Osteocyte (in vitro differentiated cells): Measurements from ENCODE around the gene MDN1. TPM values are rescaled to one million over a fixed set of nuclear protein-coding genes. Genes with fewer than 3 reads are reported as not detected.
"Not testable (repeated sequence)": the region's sequence is repeated elsewhere in the genome, so short reads cannot be mapped to it uniquely, and the experiment has no call there.

Source experiments
- DNase-seq: peaks from one replicate; pipeline ENCODE4 v3.0.0; 2021; ENCODE audit warnings: mixed read lengths; ENCODE audit not compliant: unreplicated experiment; ENCODE audit errors: extremely low spot score
- H3K27ac Mint-ChIP-seq: one replicate; pipeline ENCODE4 v1.8.0; 2021; ENCODE audit warnings: mild to moderate bottlenecking, mixed read lengths; ENCODE audit not compliant: unreplicated experiment
- H3K27me3 Mint-ChIP-seq: one replicate; pipeline ENCODE4 v1.8.0; 2021; ENCODE audit warnings: mixed read lengths; ENCODE audit not compliant: unreplicated experiment
- H3K36me3 Mint-ChIP-seq: one replicate; pipeline ENCODE4 v1.8.0; 2021; ENCODE audit warnings: mixed read lengths; ENCODE audit not compliant: unreplicated experiment
- H3K4me1 Mint-ChIP-seq: one replicate; pipeline ENCODE4 v1.8.0; 2021; ENCODE audit warnings: mixed read lengths; ENCODE audit not compliant: unreplicated experiment
- H3K4me3 Mint-ChIP-seq: one replicate; pipeline ENCODE4 v1.8.0; 2021; ENCODE audit warnings: mild to moderate bottlenecking, moderate library complexity, mixed read lengths; ENCODE audit not compliant: unreplicated experiment
- H3K9me3 Mint-ChIP-seq: one replicate; pipeline ENCODE4 v1.8.0; 2021; ENCODE audit warnings: mixed read lengths; ENCODE audit not compliant: unreplicated experiment
- CTCF ChIP-seq: fragments of 200-600 bp; sonication (generic); IDR thresholded peaks from 2 replicates; pipeline ENCODE4 v1.5.0; 2021; ENCODE audit warnings: antibody characterized with exemption, mild to moderate bottlenecking, moderate library complexity
- total RNA-seq: library from RNA; stranded (reverse); gene quantifications from 2 replicates; pipeline ENCODE4 v1.2.1, GENCODE V29; 2021

Gene MDN1
- total RNA-seq, 1 donor from 2014 or later, result 30.8 TPM

GRCh38 chr6:89650579-89650978 lies 169.0 kb downstream of the MDN1 start:
- Mint-ChIP-seq H3K36me3 (peaks cover 44% of the 10 kb centered on the region), H3K27ac (no peak overlapping the region), H3K4me1 (no peaks in the 10 kb centered on the region), H3K9me3 (no peaks in the 10 kb centered on the region), H3K27me3 (no peaks in the 10 kb centered on the region), H3K4me3 (no peak overlapping the region)
- DNase-seq, result no peak
- TF ChIP-seq CTCF, result no peak

GRCh38 chr6:89649682-89650081 lies 169.9 kb downstream of the MDN1 start:
- no peaks in the 10 kb centered on the region for H3K4me1 Mint-ChIP-seq
- TF ChIP-seq CTCF, result no peak
- DNase-seq, result no peak
- H3K9me3 Mint-ChIP-seq, result no peaks in the 10 kb centered on the region
- no peaks in the 10 kb centered on the region for H3K27me3 Mint-ChIP-seq
- peaks cover 42% of the 10 kb centered on the region for H3K36me3 Mint-ChIP-seq
- H3K4me3 Mint-ChIP-seq, result no peak overlapping the region
- H3K27ac Mint-ChIP-seq, result no peak overlapping the region

- no peaks in the 10 kb centered on the region for H3K27me3 Mint-ChIP-seq
- no peak overlapping the region for H3K4me3 Mint-ChIP-seq
- H3K27ac Mint-ChIP-seq, result no peak overlapping the region
- DNase-seq, result no peak
- no peaks in the 10 kb centered on the region for H3K4me1 Mint-ChIP-seq
- no peak for TF ChIP-seq CTCF
- peaks cover 32% of the 10 kb centered on the region for H3K36me3 Mint-ChIP-seq
- H3K9me3 Mint-ChIP-seq, result no peaks in the 10 kb centered on the region
Measured at GRCh38 chr6:89644864-89645263, 174.7 kb downstream of the MDN1 start.

- no peak overlapping the region for H3K27ac Mint-ChIP-seq
- no peak overlapping the region for H3K4me3 Mint-ChIP-seq
- H3K9me3 Mint-ChIP-seq, result no peaks in the 10 kb centered on the region
- H3K36me3 Mint-ChIP-seq, result peaks cover 31% of the 10 kb centered on the region
- no peak for TF ChIP-seq CTCF
- no peak for DNase-seq
- H3K4me1 Mint-ChIP-seq, result peaks cover 12% of the 10 kb centered on the region
- no peaks in the 10 kb centered on the region for H3K27me3 Mint-ChIP-seq
Measured at GRCh38 chr6:89643406-89643805, 176.2 kb downstream of the MDN1 start.

GRCh38 chr6:89642956-89643355 lies 176.6 kb downstream of the MDN1 start:
- H3K9me3 Mint-ChIP-seq, result no peaks in the 10 kb centered on the region
- H3K4me3 Mint-ChIP-seq, result no peak overlapping the region
- no peak for DNase-seq
- H3K36me3 Mint-ChIP-seq, result peaks cover 31% of the 10 kb centered on the region
- peaks cover 16% of the 10 kb centered on the region for H3K4me1 Mint-ChIP-seq
- H3K27me3 Mint-ChIP-seq, result no peaks in the 10 kb centered on the region
- H3K27ac Mint-ChIP-seq, result no peak overlapping the region
- no peak for TF ChIP-seq CTCF

GRCh38 chr6:89641581-89641980 lies 178.0 kb downstream of the MDN1 start:
- H3K4me3 Mint-ChIP-seq, DNase-seq, H3K9me3 Mint-ChIP-seq, H3K27ac Mint-ChIP-seq, H3K27me3 Mint-ChIP-seq: not testable (repeated sequence)
- peaks cover 20% of the 10 kb centered on the region for H3K4me1 Mint-ChIP-seq
- peaks cover 24% of the 10 kb centered on the region for H3K36me3 Mint-ChIP-seq
